WTC11 (cell line): ENCODE results near the gene SRP14. TPM values are rescaled to one million over a fixed set of nuclear protein-coding genes. Genes with fewer than 3 reads are reported as not detected.
"Not testable (repeated sequence)": the region's sequence is repeated elsewhere in the genome, so short reads cannot be mapped to it uniquely, and the experiment has no call there.

Source experiments
- ATAC-seq: fragments of 200-7000 bp; cut with Tn5 transposase; 2 replicates; pipeline ENCODE4 v1.10.0; 2021; ENCODE audit warnings: mild to moderate bottlenecking, moderate library complexity
- CTCF ChIA-PET: fragments of 300-600 bp; sonication (Branson Sonifier 250); formaldehyde crosslinking; loops from one replicate; lab custom pipeline; 2021; ENCODE audit warnings: antibody characterized with exemption; lab: Charles Lee
- POLR2A ChIA-PET: fragments of 350-600 bp; sonication (Branson Sonifier 250); formaldehyde crosslinking; loops from one replicate; lab custom pipeline; 2021; ENCODE audit warnings: antibody characterized with exemption; lab: Charles Lee
- DNase-seq: peaks from one replicate; pipeline ENCODE4 v3.0.0; 2021; ENCODE audit warnings: low spot score
- H3K27ac Mint-ChIP-seq: 2 replicates; pipeline ENCODE4 v1.8.0; 2021; ENCODE audit warnings: mixed read lengths
- H3K27me3 Mint-ChIP-seq: 2 replicates; pipeline ENCODE4 v1.8.0; 2021; ENCODE audit warnings: low read depth, mild to moderate bottlenecking, moderate library complexity, mixed read lengths
- H3K36me3 Mint-ChIP-seq: 2 replicates; pipeline ENCODE4 v1.8.0; 2021; ENCODE audit warnings: mixed read lengths
- H3K4me1 Mint-ChIP-seq: 2 replicates; pipeline ENCODE4 v1.8.0; 2022; ENCODE audit warnings: mixed read lengths
- H3K4me3 Mint-ChIP-seq: 2 replicates; pipeline ENCODE4 v1.8.0; 2021; ENCODE audit warnings: mild to moderate bottlenecking, moderate library complexity, mixed read lengths
- H3K9me3 Mint-ChIP-seq: 2 replicates; pipeline ENCODE4 v1.8.0; 2021; ENCODE audit warnings: mixed read lengths
- AFF4 ChIP-seq: sonication (generic); formaldehyde crosslinking; IDR thresholded peaks from 2 replicates; pipeline ENCODE4 v1.8.1; 2023; ENCODE audit warnings: mild to moderate bottlenecking, missing genetic modification reagents, borderline replicate concordance
- ATF2 ChIP-seq: sonication (generic); formaldehyde crosslinking; IDR thresholded peaks from 2 replicates; pipeline ENCODE4 v1.8.1; 2022; ENCODE audit warnings: low read depth, missing genetic modification reagents, borderline replicate concordance
- E2F4 ChIP-seq: sonication (generic); formaldehyde crosslinking; IDR thresholded peaks from 2 replicates; pipeline ENCODE4 v1.8.1; 2022; ENCODE audit warnings: low read depth, mild to moderate bottlenecking, moderate library complexity, missing genetic modification reagents, borderline replicate concordance
- EMX1 ChIP-seq: fragments of 250-450 bp; sonication (Bioruptor Pico); IDR thresholded peaks from 2 replicates; pipeline ENCODE4 v1.8.0; 2021; ENCODE audit warnings: mild to moderate bottlenecking
- FOXP1 ChIP-seq: sonication (generic); formaldehyde crosslinking; IDR thresholded peaks from 2 replicates; pipeline ENCODE4 v1.8.0; 2022; ENCODE audit warnings: missing genetic modification reagents, mild to moderate bottlenecking, moderate library complexity, borderline replicate concordance
- HMGXB4 ChIP-seq: sonication (generic); formaldehyde crosslinking; IDR thresholded peaks from 2 replicates; pipeline ENCODE4 v1.8.1; 2023; ENCODE audit warnings: mild to moderate bottlenecking, moderate library complexity, missing genetic modification reagents
- KAT7 ChIP-seq: sonication (generic); formaldehyde crosslinking; IDR thresholded peaks from 2 replicates; pipeline ENCODE4 v1.8.1; 2023; ENCODE audit warnings: missing genetic modification reagents, mild to moderate bottlenecking, borderline replicate concordance
- MYBL2 ChIP-seq: sonication (generic); formaldehyde crosslinking; IDR thresholded peaks from 2 replicates; pipeline ENCODE4 v1.8.1; 2023; ENCODE audit warnings: mild to moderate bottlenecking, moderate library complexity, missing genetic modification reagents
- PREB ChIP-seq: sonication (generic); formaldehyde crosslinking; IDR thresholded peaks from 2 replicates; pipeline ENCODE4 v1.8.1; 2022; ENCODE audit warnings: mild to moderate bottlenecking, missing genetic modification reagents, moderate library complexity, borderline replicate concordance
- PRRX2 ChIP-seq: fragments of 250-450 bp; sonication (Bioruptor Pico); IDR thresholded peaks from 2 replicates; pipeline ENCODE4 v1.8.0; 2021; ENCODE audit warnings: mild to moderate bottlenecking
- SOX15 ChIP-seq: fragments of 250-450 bp; sonication (Bioruptor Pico); IDR thresholded peaks from 2 replicates; pipeline ENCODE4 v1.9.0; 2021; ENCODE audit warnings: mild to moderate bottlenecking
- ZBTB43 ChIP-seq: sonication (generic); formaldehyde crosslinking; IDR thresholded peaks from 2 replicates; pipeline ENCODE4 v1.8.1; 2023; ENCODE audit warnings: mild to moderate bottlenecking, missing genetic modification reagents
- ZNF121 ChIP-seq: sonication (generic); formaldehyde crosslinking; IDR thresholded peaks from 2 replicates; pipeline ENCODE4 v1.8.0; 2023; ENCODE audit warnings: missing genetic modification reagents
- ZNF138 ChIP-seq: sonication (generic); formaldehyde crosslinking; conservative IDR thresholded peaks from 2 replicates; pipeline ENCODE4 v1.8.1; 2022; ENCODE audit warnings: mild to moderate bottlenecking, moderate library complexity, missing genetic modification reagents
- ZNF232 ChIP-seq: sonication (generic); formaldehyde crosslinking; IDR thresholded peaks from 2 replicates; pipeline ENCODE4 v1.8.0; 2022; ENCODE audit warnings: mild to moderate bottlenecking, missing genetic modification reagents
- ZNF263 ChIP-seq: sonication (generic); formaldehyde crosslinking; IDR thresholded peaks from 2 replicates; pipeline ENCODE4 v1.8.1; 2022; ENCODE audit warnings: low read depth, mild to moderate bottlenecking, moderate library complexity, missing genetic modification reagents
- ZNF281 ChIP-seq: sonication (generic); formaldehyde crosslinking; IDR thresholded peaks from 2 replicates; pipeline ENCODE4 v1.8.0; 2023; ENCODE audit warnings: mild to moderate bottlenecking, missing genetic modification reagents
- ZNF416 ChIP-seq: fragments of 250-450 bp; sonication (Bioruptor Pico); IDR thresholded peaks from 2 replicates; pipeline ENCODE4 v1.9.0; 2021; ENCODE audit warnings: mild to moderate bottlenecking, inconsistent platforms
- ZNF671 ChIP-seq: fragments of 250-450 bp; sonication (Bioruptor Pico); IDR thresholded peaks from 2 replicates; pipeline ENCODE4 v1.8.0; 2021; ENCODE audit warnings: mild to moderate bottlenecking
- total RNA-seq: library from RNA; stranded (reverse); gene quantifications from 3 replicates; pipeline ENCODE4 v1.2.3, GENCODE V29; 2021

SRP14 gene
- total RNA-seq, 1 experiment from 2014 or later, result 190 TPM

GRCh38 chr15:40037721-40038120 lies 1.3 kb downstream of the SRP14 start (continued):
- TF ChIP-seq ZBTB43, result no peak
- no peak for TF ChIP-seq ZNF671 (CRISPR knock-in tag)
- TF ChIP-seq AFF4 (CRISPR knock-in tag), result no peak
- TF ChIP-seq PRRX2 (CRISPR knock-in tag), result no peak
- TF ChIP-seq E2F4 (CRISPR knock-in tag), result no peak
- TF ChIP-seq, all 79 proteins: peak for 0

GRCh38 chr15:40035182-40035581 lies 3.8 kb downstream of the SRP14 start:
- CTCF ChIA-PET, result interaction anchor here (1.0 to 1.7 kb wide), 2 partner anchors 25 to 240 kb away, joined by 3 to 4 read pairs; no protein-coding TSS in a partner anchor
- ATAC-seq, H3K4me3 Mint-ChIP-seq, H3K27me3 Mint-ChIP-seq, H3K27ac Mint-ChIP-seq, POLR2A ChIA-PET, DNase-seq, H3K9me3 Mint-ChIP-seq: not testable (repeated sequence)
- TF ChIP-seq ZNF121, result peak; percentile 58; the same call in 1 of the 2 replicates
- peaks cover 57% of the 10 kb centered on the region for H3K36me3 Mint-ChIP-seq
- H3K4me1 Mint-ChIP-seq, result peaks cover 17% of the 10 kb centered on the region

GRCh38 chr15:40034186-40034946 lies 4.6 kb downstream of the SRP14 start:
- Mint-ChIP-seq H3K36me3 (peaks cover 62% of the 10 kb centered on the region), H3K27me3 (no peaks in the 10 kb centered on the region), H3K4me1 (peaks cover 13% of the 10 kb centered on the region), H3K4me3 (no peak overlapping the region), H3K27ac (no peak overlapping the region), H3K9me3 (no peaks in the 10 kb centered on the region)
- ChIA-PET POLR2A (no interaction called here), CTCF (interaction anchor here (1.0 to 1.7 kb wide), 2 partner anchors 25 to 241 kb away, joined by 3 to 4 read pairs; no protein-coding TSS in a partner anchor)
- DNase-seq (no peak), ATAC-seq (no peak)
- TF ChIP-seq ZNF263 (no peak), ZNF232 (CRISPR knock-in tag) (no peak), FOXP1 (CRISPR knock-in tag) (no peak), PREB (CRISPR knock-in tag) (no peak), EMX1 (CRISPR knock-in tag) (no peak), ZNF416 (no peak), ZNF281 (CRISPR knock-in tag) (no peak), HMGXB4 (CRISPR knock-in tag) (no peak), KAT7 (CRISPR knock-in tag) (no peak), ATF2 (CRISPR knock-in tag) (no peak), SOX15 (CRISPR knock-in tag) (no peak), ZNF138 (CRISPR knock-in tag) (no peak), MYBL2 (CRISPR knock-in tag) (no peak)
